GM23338 (cell line): ENCODE measurements around the gene RADIL. TPM values are rescaled to one million over a fixed set of nuclear protein-coding genes. Genes with fewer than 3 reads are reported as not detected.

ENCODE experiments used
- ATAC-seq: fragments of 200-7000 bp; cut with Tn5 transposase; 3 replicates; pipeline ENCODE4 v1.9.1; 2020
- DNase-seq: peaks from one replicate; pipeline ENCODE4 v3.0.0-alpha.2; 2015; ENCODE audit warnings: low spot score
- H2AFZ ChIP-seq: fragments of 200-600 bp; sonication (generic); 2 replicates; pipeline ENCODE4 v1.8.0; 2016; ENCODE audit warnings: antibody characterized with exemption, mild to moderate bottlenecking, moderate library complexity
- H3F3A ChIP-seq: fragments of 200-600 bp; sonication (generic); replicated peaks from 2 replicates; pipeline ENCODE4 v1.8.0; 2017; ENCODE audit warnings: antibody characterized with exemption, mixed run types, low read depth
- H3K27ac ChIP-seq: fragments of 200-600 bp; sonication (generic); 2 replicates; pipeline ENCODE4 v1.6.1; 2016; ENCODE audit warnings: low read depth
- H3K27me3 ChIP-seq: fragments of 200-600 bp; sonication (generic); 2 replicates; pipeline ENCODE4 v1.8.0; 2016; ENCODE audit warnings: mild to moderate bottlenecking, mixed run types, moderate library complexity; ENCODE audit not compliant: insufficient read depth
- H3K36me3 ChIP-seq: fragments of 200-600 bp; sonication (generic); 2 replicates; pipeline ENCODE4 v1.8.0; 2016; ENCODE audit warnings: mild to moderate bottlenecking; ENCODE audit not compliant: insufficient read depth
- H3K4me1 ChIP-seq: fragments of 200-600 bp; sonication (generic); 2 replicates; pipeline ENCODE4 v1.8.0; 2016; ENCODE audit warnings: mild to moderate bottlenecking, moderate library complexity; ENCODE audit not compliant: insufficient read depth
- H3K4me2 ChIP-seq: fragments of 200-600 bp; sonication (generic); 2 replicates; pipeline ENCODE4 v1.7.1; 2017; ENCODE audit warnings: mixed run types
- H3K4me3 ChIP-seq: fragments of 200-600 bp; sonication (generic); 2 replicates; pipeline ENCODE4 v1.6.1; 2016; ENCODE audit warnings: mixed run types
- H3K79me2 ChIP-seq: fragments of 200-600 bp; sonication (generic); replicated peaks from 2 replicates; pipeline ENCODE4 v1.8.0; 2017; ENCODE audit warnings: mild to moderate bottlenecking; ENCODE audit not compliant: insufficient read depth
- H3K9me2 ChIP-seq: fragments of 200-600 bp; sonication (generic); 2 replicates; pipeline ENCODE4 v1.8.0; 2017; ENCODE audit not compliant: insufficient read depth
- H4K20me1 ChIP-seq: fragments of 200-600 bp; sonication (generic); replicated peaks from 2 replicates; pipeline ENCODE4 v1.8.0; 2017; ENCODE audit warnings: mild to moderate bottlenecking; ENCODE audit not compliant: insufficient read depth
- H3K27ac Mint-ChIP-seq: 2 replicates; pipeline ENCODE4 v1.8.0; 2020; ENCODE audit warnings: inconsistent platforms, mild to moderate bottlenecking, moderate library complexity, mixed read lengths
- H3K27me3 Mint-ChIP-seq: 3 replicates; pipeline ENCODE4 v1.8.0; 2022; ENCODE audit warnings: low read depth, mild to moderate bottlenecking, moderate library complexity, mixed read lengths, inconsistent platforms; ENCODE audit not compliant: insufficient read depth, poor library complexity
- H3K36me3 Mint-ChIP-seq: 3 replicates; pipeline ENCODE4 v1.8.0; 2021; ENCODE audit warnings: low read depth, mild to moderate bottlenecking, inconsistent platforms, moderate library complexity, mixed read lengths
- H3K4me1 Mint-ChIP-seq: 3 replicates; pipeline ENCODE4 v1.8.0; 2020; ENCODE audit warnings: mild to moderate bottlenecking, inconsistent platforms, mixed read lengths
- H3K4me3 Mint-ChIP-seq: 3 replicates; pipeline ENCODE4 v1.8.0; 2021; ENCODE audit warnings: moderate library complexity, mild to moderate bottlenecking, inconsistent platforms, mixed read lengths
- H3K9me3 Mint-ChIP-seq: 3 replicates; pipeline ENCODE4 v1.8.0; 2020; ENCODE audit warnings: moderate library complexity, mild to moderate bottlenecking, inconsistent platforms, mixed read lengths
- CTCF ChIP-seq, 2 experiments: fragments of 200-600 bp in 1 of 2; sonication (generic) in 1 of 2; conservative IDR thresholded peaks; 2 replicates each; pipeline versions ENCODE4 v1.5.1 to v1.6.1; 2016 to 2017; ENCODE audit warnings: antibody characterized with exemption in 2 of 2, low read depth in 2 of 2, mild to moderate bottlenecking in 2 of 2, moderate library complexity in 1 of 2
- EZH2 ChIP-seq: fragments of 200-600 bp; sonication (generic); IDR thresholded peaks from one replicate; pipeline ENCODE4 v1.8.0; 2017; ENCODE audit warnings: antibody characterized with exemption, mild to moderate bottlenecking, low read depth; ENCODE audit not compliant: unreplicated experiment
- EZH2phosphoT487 ChIP-seq: fragments of 200-600 bp; sonication (generic); IDR thresholded peaks from one replicate; pipeline ENCODE4 v1.8.1; 2018; ENCODE audit warnings: antibody characterized with exemption; ENCODE audit not compliant: unreplicated experiment
- JUNB ChIP-seq: IDR thresholded peaks from one replicate; pipeline ENCODE4 v1.6.1; 2016; ENCODE audit warnings: antibody characterized with exemption; ENCODE audit not compliant: unreplicated experiment
- POLR2AphosphoS5 ChIP-seq: IDR thresholded peaks from 2 replicates; pipeline ENCODE4 v1.6.1; 2016; ENCODE audit warnings: antibody characterized with exemption, low read depth
- ZNF114 ChIP-seq: fragments of 250-450 bp; sonication (Bioruptor Pico); IDR thresholded peaks from 2 replicates; pipeline ENCODE4 v1.5.0; 2020; ENCODE audit warnings: mild to moderate bottlenecking, moderate library complexity
- ZNF462 ChIP-seq: fragments of 250-450 bp; sonication (Bioruptor Pico); IDR thresholded peaks from 2 replicates; pipeline ENCODE4 v1.5.0; 2020; ENCODE audit warnings: mild to moderate bottlenecking, moderate library complexity
- polyA plus RNA-seq: library from polyadenylated mRNA; unstranded; fragments of >200 nt; fragmentation: Nextera tagmentation; extraction: Ambion mirVana; gene quantifications from 2 replicates; pipeline ENCODE4 v1.2.1, GENCODE V29; 2016
- total RNA-seq: library from RNA; depleted of rRNA; stranded (reverse); fragments of >200 nt; shearing (Covaris generic); gene quantifications from 2 replicates; pipeline ENCODE4 v1.2.3, GENCODE V29; 2014
- TF ChIP-seq, protein P1 (sequence below): IDR thresholded peaks from 2 replicates; pipeline ENCODE4 v1.6.1; 2016; ENCODE audit warnings: antibody characterized with exemption

RADIL gene
- total and polyA plus RNA-seq, 2 experiments from 2014 or later, result 4.3 to 9.8 TPM

DNA sequence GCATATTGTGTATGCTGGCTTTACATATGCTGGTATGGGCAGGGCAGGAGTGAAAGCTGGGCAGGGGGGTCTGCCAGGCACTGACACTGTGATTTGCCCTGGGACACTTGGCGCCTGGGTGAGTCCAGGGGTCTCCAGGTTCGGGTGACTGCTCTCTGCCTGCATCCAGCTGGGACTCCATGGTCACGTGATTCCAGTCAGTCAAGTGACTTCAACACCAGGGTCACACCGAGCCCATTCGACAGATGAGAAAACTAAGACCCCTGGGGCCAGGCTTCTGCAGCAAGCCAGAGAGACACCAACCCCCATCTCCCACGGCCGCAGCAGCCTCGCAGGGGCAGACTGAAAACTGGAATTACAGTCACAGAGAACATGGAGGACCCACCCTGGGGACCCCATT is 45.5 kb upstream of the RADIL start (continued):
- TF ChIP-seq ZNF462 (CRISPR knock-in tag), result no peak
- TF ChIP-seq ZNF114 (CRISPR knock-in tag), result no peak
- no peak for TF ChIP-seq EZH2phosphoT487
- TF ChIP-seq POLR2AphosphoS5, result no peak
- TF ChIP-seq EZH2, result no peak

DNA sequence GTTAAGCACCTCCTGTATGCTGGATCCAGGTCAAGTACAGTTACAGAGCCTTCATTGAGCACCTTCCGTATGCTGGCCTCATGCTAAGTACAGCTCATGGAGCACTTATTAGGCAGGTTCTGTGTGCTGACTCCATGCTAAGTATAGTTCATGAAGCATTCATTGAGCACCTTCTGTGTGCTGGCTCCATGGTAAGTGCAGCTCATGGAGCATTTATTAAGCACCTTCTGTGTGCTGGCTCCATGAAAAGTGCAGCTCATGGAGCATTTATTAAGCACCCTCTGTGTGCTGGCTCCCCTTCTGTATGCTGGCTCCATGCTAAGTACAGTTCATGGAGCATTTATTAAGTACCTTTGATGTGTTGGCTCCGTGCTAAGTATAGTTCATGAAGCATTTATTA is 44.9 kb upstream of the RADIL start:
- H3K4me1 ChIP-seq, result no peaks in the 10 kb centered on the region
- H3K36me3 Mint-ChIP-seq, result no peaks in the 10 kb centered on the region
- no peak for TF ChIP-seq JUNB
- no peak for TF ChIP-seq CTCF (conservative IDR thresholded peaks at IDR 0.05; ENCODE audit: low read depth in 2 of 2)
- TF ChIP-seq, protein P1, sequence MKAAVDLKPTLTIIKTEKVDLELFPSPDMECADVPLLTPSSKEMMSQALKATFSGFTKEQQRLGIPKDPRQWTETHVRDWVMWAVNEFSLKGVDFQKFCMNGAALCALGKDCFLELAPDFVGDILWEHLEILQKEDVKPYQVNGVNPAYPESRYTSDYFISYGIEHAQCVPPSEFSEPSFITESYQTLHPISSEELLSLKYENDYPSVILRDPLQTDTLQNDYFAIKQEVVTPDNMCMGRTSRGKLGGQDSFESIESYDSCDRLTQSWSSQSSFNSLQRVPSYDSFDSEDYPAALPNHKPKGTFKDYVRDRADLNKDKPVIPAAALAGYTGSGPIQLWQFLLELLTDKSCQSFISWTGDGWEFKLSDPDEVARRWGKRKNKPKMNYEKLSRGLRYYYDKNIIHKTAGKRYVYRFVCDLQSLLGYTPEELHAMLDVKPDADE, result no peak
- no peak for TF ChIP-seq EZH2phosphoT487
- no peak for TF ChIP-seq EZH2
- TF ChIP-seq ZNF114 (CRISPR knock-in tag), result no peak

More for the DNA sequence above, 44.9 kb upstream of the RADIL start:
- Mint-ChIP-seq H3K9me3 (no peaks in the 10 kb centered on the region), H3K4me3 (no peak overlapping the region), H3K27me3 (peaks cover 8% of the 10 kb centered on the region), H3K27ac (no peak overlapping the region), H3K4me1 (no peaks in the 10 kb centered on the region)
- Histone ChIP-seq H3K79me2 (no peaks in the 10 kb centered on the region), H2AFZ (no peak overlapping the region), H3K27me3 (no peaks in the 10 kb centered on the region), H3K4me2 (no peak overlapping the region), H3K4me3 (no peak overlapping the region), H3K9me2 (no peaks in the 10 kb centered on the region), H3K27ac (no peak overlapping the region), H3F3A (no peaks in the 10 kb centered on the region), H4K20me1 (no peaks in the 10 kb centered on the region), H3K36me3 (no peaks in the 10 kb centered on the region)
- no peak for DNase-seq
- ATAC-seq, result no peak
